Tibial nerve (tissue), 4 donors: ENCODE measurements around the gene MUC2. TPM values are rescaled to one million over a fixed set of nuclear protein-coding genes. Genes with fewer than 3 reads are reported as not detected.

Experiments
- DNase-seq, 2 donors: peaks; one replicate each; pipeline ENCODE4 v3.0.0-alpha.2; 2019; ENCODE audit warnings: low spot score in 2 of 2
- H3K27ac ChIP-seq, 4 donors: fragments of 200-600 bp; sonication (generic) in 3 of 4; one replicate each; pipeline ENCODE4 v1.5.1; 2017 to 2019; ENCODE audit warnings: mild to moderate bottlenecking in 1 of 4
- H3K27me3 ChIP-seq, 2 donors: fragments of 200-600 bp; sonication (generic) in 1 of 2; one replicate each; pipeline versions ENCODE4 v1.5.1 to v1.6.0; 2017 to 2019
- H3K36me3 ChIP-seq, 3 donors: fragments of 200-600 bp; sonication (generic); one replicate each; pipeline ENCODE4 v1.5.1; 2018 to 2019
- H3K4me1 ChIP-seq, 4 donors: fragments of 200-600 bp; sonication (generic) in 3 of 4; one replicate each; pipeline ENCODE4 v1.5.1; 2017 to 2019
- H3K4me3 ChIP-seq, 4 donors: fragments of 200-600 bp; sonication (generic) in 3 of 4; one replicate each; pipeline ENCODE4 v1.5.1; 2017 to 2019; ENCODE audit warnings: mild to moderate bottlenecking in 1 of 4, moderate library complexity in 1 of 4
- H3K9me3 ChIP-seq, 4 donors: fragments of 200-600 bp; sonication (generic) in 3 of 4; one replicate each; pipeline ENCODE4 v1.5.1; 2017 to 2019
- CTCF ChIP-seq, 5 experiments: fragments of 200-600 bp in 3 of 5; fragments of 450-650 bp in 2 of 5; sonication (generic) in 3 of 5; IDR thresholded peaks; one replicate each; pipeline ENCODE4 v1.5.1; 2016 to 2019; ENCODE audit warnings: antibody characterized with exemption in 5 of 5, mild to moderate bottlenecking in 3 of 5, moderate library complexity in 2 of 5
- EP300 ChIP-seq, 2 donors: sonication (generic); formaldehyde crosslinking; IDR thresholded peaks; one replicate each; pipeline ENCODE4 v1.6.1; 2017; ENCODE audit warnings: antibody characterized with exemption in 2 of 2, mild to moderate bottlenecking in 1 of 2
- POLR2A ChIP-seq, 2 donors: fragments of 450-650 bp; IDR thresholded peaks; one replicate each; pipeline ENCODE4 v1.6.1; 2017; ENCODE audit warnings: antibody characterized with exemption in 2 of 2, mild to moderate bottlenecking in 2 of 2, moderate library complexity in 2 of 2
- WGBS, 2 donors: methylation state at CpG; one replicate each; pipeline ENCODE4 v1.1.5; 2018; 5-methylcytosine and 5-hydroxymethylcytosine counted together
- total RNA-seq, 4 donors: library from RNA; depleted of rRNA; stranded (reverse); fragments of >200 nt; gene quantifications; one replicate each; pipeline ENCODE4 v1.1.0, GENCODE V29; 2016

Gene MUC2
- total RNA-seq, 4 donors from 2014 or later = not detected

GRCh38 chr11:1036931-1037330 lies 37.7 kb upstream of the MUC2 start:
- no peak overlapping the region for H3K27ac ChIP-seq
- no peaks in the 10 kb centered on the region for H3K4me1 ChIP-seq
- no peaks in the 10 kb centered on the region for H3K36me3 ChIP-seq
- H3K27me3 ChIP-seq = peaks cover 0 to 47% of the 10 kb centered on the region in 2 donors
- TF ChIP-seq POLR2A (IDR thresholded peaks at IDR 0.05) (no peak), EP300 (IDR thresholded peaks at IDR 0.05) (no peak), CTCF (IDR thresholded peaks at IDR 0.05) (no peak)
- no peaks in the 10 kb centered on the region for H3K9me3 ChIP-seq
- WGBS, 2 donors = 59 to 70% methylated on average over 6 to 10 of the region's 13 CpGs
- H3K4me3 ChIP-seq = no peak overlapping the region
- no peak for DNase-seq

- TF ChIP-seq CTCF (IDR thresholded peaks at IDR 0.05) (no peak), EP300 (IDR thresholded peaks at IDR 0.05) (no peak), POLR2A (IDR thresholded peaks at IDR 0.05) (no peak)
- Histone ChIP-seq H3K36me3 (no peaks in the 10 kb centered on the region), H3K4me1 (no peaks in the 10 kb centered on the region), H3K27me3 (peaks cover 0 to 54% of the 10 kb centered on the region in 2 donors), H3K9me3 (no peaks in the 10 kb centered on the region), H3K27ac (no peak overlapping the region), H3K4me3 (no peak overlapping the region)
- 68 to 71% methylated on average over 19 to 21 of the region's 26 CpGs for WGBS, 2 donors
- no peak for DNase-seq
Measured at GRCh38 chr11:1037506-1038055, 37.1 kb upstream of the MUC2 start.

GRCh38 chr11:1038361-1038760 lies 36.3 kb upstream of the MUC2 start:
- Histone ChIP-seq H3K27me3 (peaks cover 0 to 61% of the 10 kb centered on the region in 2 donors), H3K4me3 (no peak overlapping the region), H3K27ac (no peak overlapping the region), H3K4me1 (no peaks in the 10 kb centered on the region), H3K9me3 (no peaks in the 10 kb centered on the region), H3K36me3 (no peaks in the 10 kb centered on the region)
- WGBS, 2 donors = 71 to 75% methylated on average over 4 to 9 of the region's 10 CpGs
- no peak for DNase-seq
- TF ChIP-seq CTCF (IDR thresholded peaks at IDR 0.05) (no peak), EP300 (IDR thresholded peaks at IDR 0.05) (no peak), POLR2A (IDR thresholded peaks at IDR 0.05) (no peak)

GRCh38 chr11:1038921-1039320 lies 35.8 kb upstream of the MUC2 start:
- no peaks in the 10 kb centered on the region for H3K4me1 ChIP-seq
- no peak overlapping the region for H3K4me3 ChIP-seq
- no peak for DNase-seq
- no peaks in the 10 kb centered on the region for H3K9me3 ChIP-seq
- H3K27me3 ChIP-seq = peaks cover 0 to 67% of the 10 kb centered on the region in 2 donors
- no peaks in the 10 kb centered on the region for H3K36me3 ChIP-seq
- no peak for TF ChIP-seq CTCF (IDR thresholded peaks at IDR 0.05)
- no peak for TF ChIP-seq POLR2A (IDR thresholded peaks at IDR 0.05)
- no peak overlapping the region for H3K27ac ChIP-seq
- WGBS, 2 donors = 92 to 93% methylated on average over 12 of the region's 12 CpGs

- no peaks in the 10 kb centered on the region for H3K36me3 ChIP-seq
- no peak overlapping the region for H3K4me3 ChIP-seq
- H3K9me3 ChIP-seq = no peaks in the 10 kb centered on the region
- no peaks in the 10 kb centered on the region for H3K4me1 ChIP-seq
- 73% methylated on average over 3 to 20 of the region's 32 CpGs for WGBS, 2 donors
- DNase-seq = no peak
- H3K27me3 ChIP-seq = peaks cover 0 to 67% of the 10 kb centered on the region in 2 donors
- no peak for TF ChIP-seq CTCF (IDR thresholded peaks at IDR 0.05)
- TF ChIP-seq EP300 (IDR thresholded peaks at IDR 0.05) = no peak
- no peak for TF ChIP-seq POLR2A (IDR thresholded peaks at IDR 0.05)
- H3K27ac ChIP-seq = no peak overlapping the region
Measured at GRCh38 chr11:1039481-1040427, 34.9 kb upstream of the MUC2 start.
